ENCODE measurements around the gene SH3PXD2B. TPM values are rescaled to one million over a fixed set of nuclear protein-coding genes. Genes with fewer than 3 reads are reported as not detected.

The SH3PXD2B gene
- total RNA-seq, 1 experiment from 2014 or later: 27.5 TPM

GRCh38 chr5:172293745-172294342, 160.5 kb downstream of the SH3PXD2B start:
- H3K4me3 ChIP-seq (replicated peaks in 1 of 2; ENCODE audit: low read depth in 1 of 2, low read length in 2 of 2): no peak overlapping the region
- POLR2A ChIA-PET: interaction anchor here (0.7 to 1.1 kb wide), 2 partner anchors 10 to 11 kb away, joined by 3 to 6 read pairs; partner anchors contain the start of gene UBTD2

More at GRCh38 chr5:172293745-172294342, 160.5 kb downstream of the SH3PXD2B start:
- no peak for ATAC-seq
- H3K36me3 ChIP-seq (ENCODE audit: control insufficient read depth in 1 of 2, insufficient read depth in 2 of 2, low read length in 2 of 2): no peaks in the 10 kb centered on the region
- no peaks in the 10 kb centered on the region for H3K9me2 ChIP-seq (ENCODE audit: insufficient read depth)
- RAD21 ChIA-PET (ENCODE audit: low non-redundant PET in 1 of 2, low total read pairs in 2 of 2, uncharacterized antibody in 2 of 2, unreplicated experiment in 2 of 2): interaction anchor here in 1 of 2 experiments (0.6 to 1.1 kb wide), 2 partner anchors 186 to 191 kb away, joined by 3 to 4 read pairs; no protein-coding TSS in a partner anchor
- peaks cover 4 to 5% of the 10 kb centered on the region in 2 experiments; a peak in 2 of 4 replicates for H3K4me1 ChIP-seq (ENCODE audit: control insufficient read depth in 1 of 2, insufficient read depth in 2 of 2, low read length in 2 of 2)
- BruUV-seq (replicated peaks): no TSS peak
- H4K20me1 ChIP-seq (ENCODE audit: insufficient read depth): no peaks in the 10 kb centered on the region
- no peak overlapping the region for H3K27ac ChIP-seq (ENCODE audit: low read depth, low read length)
- H3K4me2 ChIP-seq (ENCODE audit: low read length): no peak overlapping the region
- H3K79me2 ChIP-seq (ENCODE audit: insufficient read depth, low read length): no peaks in the 10 kb centered on the region
- H3K9me3 ChIP-seq (ENCODE audit: control insufficient read depth in 1 of 2, insufficient read depth in 1 of 2, low read depth in 1 of 2, low read length in 2 of 2): no peaks in the 10 kb centered on the region
- TF ChIP-seq TCF7L2 (IDR thresholded peaks at IDR 0.05; ENCODE audit: borderline replicate concordance, extremely low read depth, insufficient read depth, insufficient read length) (no peak), POLR2A (IDR thresholded peaks at IDR 0.05; ENCODE audit: borderline replicate concordance, extremely low read depth, insufficient read depth, insufficient read length) (no peak), FOSL1 (IDR thresholded peaks at IDR 0.05; ENCODE audit: low read depth) (no peak), YY1 (IDR thresholded peaks at IDR 0.05; ENCODE audit: extremely low read depth, insufficient replicate concordance, low read depth, low read length) (no peak), ATF3 (IDR thresholded peaks at IDR 0.05) (no peak), SRF (IDR thresholded peaks at IDR 0.05; ENCODE audit: low read depth) (no peak), EZH2 (IDR thresholded peaks at IDR 0.05) (no peak), ZNF274 (IDR thresholded peaks at IDR 0.05; ENCODE audit: low read depth, low read length) (no peak), ZFX (IDR thresholded peaks at IDR 0.05) (no peak), MAX (IDR thresholded peaks at IDR 0.05) (no peak), JUND (IDR thresholded peaks at IDR 0.05) (no peak), RAD21 (IDR thresholded peaks at IDR 0.05; ENCODE audit: low read depth) (no peak)
- no peak for DNase-seq (ENCODE audit: low read depth, low spot score)
- H3K27me3 ChIP-seq (ENCODE audit: insufficient read depth, low read length): no peaks in the 10 kb centered on the region
- intact Hi-C loops (cut with micrococcal nuclease): loop anchor here (1.0 to 10.0 kb wide), 3 partner anchors 187 to 382 kb away; partner anchors contain the start of gene FBXW11
- CTCF ChIA-PET: interaction anchor here (0.6 to 3.4 kb wide), 12 partner anchors 9 to 385 kb away, joined by 3 to 19 read pairs (median 4); partner anchors contain the start of genes FBXW11 and UBTD2
- H3K9ac ChIP-seq (ENCODE audit: low read length): no peak overlapping the region
- no peak overlapping the region for H2AFZ ChIP-seq (ENCODE audit: low read depth, low read length, poor library complexity, severe bottlenecking)

All from HCT116 (cell line).